ENCODE results near the gene NAPA.
A peak's percentile ranks its signal among the peaks of the same experiment; 100 is the strongest.

The NAPA gene

DNA sequence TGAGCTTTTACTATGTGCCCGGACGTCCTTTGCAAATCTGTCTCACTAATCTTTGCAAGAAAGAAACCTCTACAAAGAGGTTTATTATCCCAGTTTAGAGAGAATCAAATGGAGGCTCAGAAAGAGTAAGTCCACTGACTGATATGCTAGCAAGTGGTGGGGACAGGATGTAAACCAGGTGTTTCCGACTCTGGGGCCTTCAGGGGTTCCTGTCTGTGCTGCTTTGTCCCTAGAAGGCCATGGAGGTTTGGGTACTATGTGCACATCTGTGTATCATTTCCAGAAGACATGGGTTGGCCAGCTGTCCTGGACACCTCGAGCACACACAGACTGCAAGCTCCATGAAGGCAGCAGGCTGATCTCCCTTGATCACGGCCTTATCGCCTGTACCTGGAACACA, 29.7 kb downstream of the NAPA start:
- no peak for DNase-seq

DNA sequence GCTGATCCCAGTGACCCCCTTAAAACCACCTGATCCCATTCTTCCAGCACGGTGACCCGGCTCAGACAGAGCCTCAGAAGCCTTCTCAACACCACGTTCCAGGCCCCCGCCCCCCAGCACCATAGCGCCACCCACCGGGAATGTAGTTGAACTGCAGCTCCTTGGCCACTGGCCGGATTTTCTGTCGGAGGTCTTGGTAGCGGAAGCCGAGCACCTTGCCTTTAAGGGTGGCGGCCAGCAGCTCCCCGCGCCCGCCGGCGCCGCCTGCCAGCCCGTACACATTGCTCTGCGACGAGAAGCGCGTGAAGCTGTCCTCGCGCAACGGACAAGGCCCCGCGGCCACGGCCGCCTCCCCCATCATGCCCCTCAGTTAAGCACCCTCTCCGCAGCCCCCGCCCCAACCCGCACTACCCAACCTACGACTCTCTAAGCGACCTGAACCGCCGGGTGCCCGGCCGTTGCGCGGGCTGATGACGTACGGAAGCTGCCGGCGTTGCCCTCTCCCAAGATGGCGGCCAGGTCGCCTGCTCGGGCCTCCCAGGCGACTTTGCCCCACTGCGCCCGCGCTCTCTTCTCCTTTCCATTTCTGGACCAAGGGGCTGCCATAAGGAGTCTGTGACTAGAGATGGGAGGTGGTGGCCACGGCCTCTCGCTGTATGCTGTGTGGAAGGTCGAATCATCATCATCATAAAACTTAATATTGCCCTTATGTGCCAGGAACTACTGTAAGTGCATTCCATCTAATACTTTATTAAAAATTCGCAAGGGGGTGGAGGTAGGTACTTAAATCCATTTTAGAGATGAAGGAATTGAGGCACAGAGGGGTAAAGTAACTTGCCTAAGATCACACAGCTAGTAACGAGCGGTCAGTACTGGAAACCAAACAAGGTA, 30.8 kb downstream of the NAPA start, which contains the start of gene KPTN:
Gene KPTN (minus strand): TSS at position 420 of the 891 bp plus-strand sequence. CDS start 59 bp downstream, at position 361.
- DNase-seq: peak; percentile 85

DNA sequence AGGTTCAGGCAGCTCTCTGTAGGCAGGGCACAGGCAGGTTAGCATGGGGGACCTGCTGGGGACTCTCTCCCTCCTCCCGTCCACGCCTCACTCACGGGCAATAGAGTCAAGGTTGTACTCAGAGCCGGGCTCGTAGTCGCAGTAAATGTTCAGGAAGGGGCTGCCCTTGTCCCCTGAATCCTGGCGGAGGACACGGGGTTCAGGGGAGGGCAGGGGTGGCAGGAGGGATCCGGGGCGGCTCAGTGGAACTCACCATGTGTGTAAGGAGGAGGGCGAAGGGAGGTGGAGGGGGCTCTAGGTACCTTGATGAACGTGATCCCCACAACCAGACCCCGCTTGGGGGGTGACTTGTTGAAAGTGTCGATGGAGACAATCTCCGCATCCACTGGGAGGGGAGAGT, 31.7 kb downstream of the NAPA start:
- no peak for DNase-seq

DNA sequence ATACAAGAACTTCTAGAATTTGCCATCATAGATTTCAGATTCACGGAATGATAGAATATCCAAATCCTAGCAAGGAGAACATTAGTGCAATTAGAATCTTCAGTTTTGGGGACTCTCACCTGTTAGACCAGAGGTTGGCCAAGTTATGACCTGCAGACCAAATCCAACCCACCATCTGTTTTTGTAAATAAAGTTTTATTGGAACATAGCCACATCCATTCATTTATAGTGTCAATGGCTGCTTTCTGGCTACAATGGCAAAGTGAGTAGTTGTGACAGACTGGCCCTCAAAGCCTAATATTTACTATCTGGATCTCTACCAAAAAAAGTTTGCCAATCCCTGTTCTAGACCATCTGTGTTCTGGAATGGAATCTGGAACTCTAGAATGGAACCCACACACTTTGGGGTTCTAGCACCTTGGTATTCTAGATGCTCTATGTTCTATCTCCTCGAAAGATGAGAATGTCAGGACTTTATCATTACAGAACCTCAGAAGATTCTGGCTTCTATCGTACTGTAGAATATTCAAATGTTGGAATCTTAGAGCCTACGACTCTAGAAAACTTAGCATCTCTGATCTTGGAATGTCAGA, 33.3 kb downstream of the NAPA start:
- DNase-seq: no peak

GRCh38 chr19:47480658-47481057, 34.2 kb downstream of the NAPA start:
- DNase-seq: no peak

DNA sequence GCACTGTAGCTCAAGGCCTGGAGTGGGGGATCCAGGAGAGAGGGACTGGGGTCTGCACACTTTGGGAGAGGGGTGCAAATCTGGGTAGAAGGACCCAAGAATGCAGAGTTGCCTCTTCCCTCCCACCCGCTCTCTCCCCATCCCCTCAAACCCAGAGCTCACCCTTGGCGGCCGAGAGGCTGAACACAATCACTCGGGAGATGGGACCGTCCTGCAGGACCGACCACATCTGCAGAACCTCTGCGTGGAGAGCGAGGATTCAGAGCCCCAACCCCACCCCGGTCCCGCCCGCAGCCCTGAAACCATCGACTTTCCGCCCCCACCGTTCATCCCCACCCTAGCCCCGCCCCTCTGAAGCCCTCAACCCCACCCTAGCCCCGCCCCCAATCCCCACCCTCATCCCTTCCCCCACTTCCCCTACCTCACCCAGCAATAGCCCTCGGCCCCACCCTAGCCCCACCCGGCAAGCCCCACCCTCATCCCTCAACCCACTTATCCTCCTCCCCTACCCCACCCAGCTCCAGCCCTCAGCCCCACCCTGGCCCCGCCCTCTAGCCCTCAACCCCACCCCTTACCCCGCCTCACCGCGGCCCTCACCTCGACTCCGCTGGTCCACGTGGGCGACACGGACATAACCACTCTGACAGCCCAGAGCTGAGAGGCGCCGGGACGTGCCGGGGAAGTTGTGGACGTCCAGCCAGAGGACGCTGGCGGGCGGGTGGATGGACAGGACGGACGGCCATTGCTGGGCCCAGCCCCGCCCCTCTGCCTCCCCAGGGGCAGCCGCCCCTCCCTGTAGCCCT, 35.0 kb downstream of the NAPA start:
- no peak for DNase-seq

DNA sequence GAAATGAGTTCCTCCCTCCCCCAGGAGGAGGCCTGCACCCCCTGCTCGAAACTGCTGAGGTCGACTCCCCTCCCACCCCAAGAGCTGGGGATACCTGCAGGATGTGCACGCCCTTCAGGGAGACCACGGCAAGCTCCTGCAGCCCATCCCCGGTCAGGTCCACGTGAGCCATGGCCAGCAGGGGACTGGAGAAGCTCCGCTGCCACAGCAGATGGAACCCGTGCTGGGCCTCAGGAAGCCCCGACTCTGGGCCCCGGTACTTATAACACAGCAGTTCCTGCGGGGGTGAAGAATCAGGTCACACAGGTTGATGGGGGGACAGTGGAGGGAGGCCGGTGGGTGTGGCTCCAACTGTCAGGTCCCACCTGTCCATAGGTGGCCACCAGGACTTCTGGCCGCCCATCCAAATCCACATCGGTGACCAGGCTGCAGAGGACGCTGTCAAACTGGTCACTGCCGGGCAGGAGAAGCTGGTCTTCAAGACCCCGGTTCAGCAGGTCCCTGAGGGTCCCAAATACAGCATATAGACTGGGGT, 38.4 kb downstream of the NAPA start:
- no peak for DNase-seq

- DNase-seq: no peak
Observed at GRCh38 chr19:47475465-47475864, 39.4 kb downstream of the NAPA start.

DNA sequence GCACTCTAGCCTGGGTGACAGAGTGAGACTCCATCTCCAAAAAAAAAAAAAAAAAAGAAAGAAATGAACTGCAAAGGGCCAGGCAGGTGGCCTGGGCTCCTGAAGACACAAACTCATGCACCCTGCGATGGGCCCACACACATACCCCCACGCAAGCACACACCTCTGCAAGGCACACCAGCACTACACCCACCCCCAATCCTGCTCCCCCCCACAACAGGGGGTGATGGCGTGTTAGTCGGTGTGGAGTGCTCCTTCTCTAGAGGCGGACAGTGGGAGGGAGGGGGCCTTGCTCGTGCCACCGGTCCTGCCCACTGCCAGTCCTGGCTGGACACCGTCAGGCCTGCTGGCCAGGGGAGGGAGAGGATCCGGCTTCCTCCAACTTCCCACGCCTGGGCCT, 41.5 kb downstream of the NAPA start:
- no peak for DNase-seq

DNA sequence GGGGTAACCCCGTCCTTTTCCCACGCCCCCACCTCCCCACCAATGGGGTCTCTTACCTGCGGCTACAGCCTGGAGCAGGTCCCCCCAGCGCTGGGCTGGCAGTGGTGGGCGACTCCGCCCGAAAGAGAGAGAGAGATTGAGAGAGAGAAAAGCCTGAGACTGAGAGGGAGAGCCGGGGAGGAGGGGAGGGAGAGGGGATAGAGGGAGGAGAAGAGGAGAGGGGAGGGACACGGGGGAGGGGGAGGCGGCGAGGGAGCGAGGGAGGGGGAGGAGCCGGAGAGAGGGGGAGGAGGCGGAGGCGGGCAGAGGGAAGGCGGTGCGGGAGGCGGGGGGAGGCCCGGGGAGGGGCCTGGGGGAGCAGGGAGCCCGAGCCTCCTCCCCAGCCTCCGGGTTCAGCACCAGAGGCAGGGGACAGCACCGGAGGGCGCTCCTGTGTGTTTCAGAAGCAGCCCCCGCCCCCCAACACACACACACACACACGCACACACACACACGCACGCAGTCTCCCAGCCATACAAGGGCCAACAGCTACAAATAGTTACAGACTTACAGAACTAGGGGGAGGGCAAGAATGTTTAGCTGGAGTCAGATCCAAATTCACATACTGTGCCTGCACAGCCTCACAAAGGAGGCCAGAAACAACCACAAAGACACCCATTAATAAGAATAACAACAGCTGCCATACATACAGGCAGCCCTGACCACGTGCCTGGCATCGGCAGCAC, 43.0 kb downstream of the NAPA start, which contains the start of gene SLC8A2:
Gene SLC8A2 (minus strand): TSS at position 161 of the 725 bp plus-strand sequence. CDS start 5,490 bp downstream, outside the sequence.
- DNase-seq: peak; percentile 63

- no peak for DNase-seq
Observed at GRCh38 chr19:47471381-47471732, 43.5 kb downstream of the NAPA start.

- DNase-seq: no peak
Observed at GRCh38 chr19:47470447-47471195, 44.2 kb downstream of the NAPA start.

GRCh38 chr19:47469719-47470118, 45.1 kb downstream of the NAPA start:
- DNase-seq: no peak

DNA sequence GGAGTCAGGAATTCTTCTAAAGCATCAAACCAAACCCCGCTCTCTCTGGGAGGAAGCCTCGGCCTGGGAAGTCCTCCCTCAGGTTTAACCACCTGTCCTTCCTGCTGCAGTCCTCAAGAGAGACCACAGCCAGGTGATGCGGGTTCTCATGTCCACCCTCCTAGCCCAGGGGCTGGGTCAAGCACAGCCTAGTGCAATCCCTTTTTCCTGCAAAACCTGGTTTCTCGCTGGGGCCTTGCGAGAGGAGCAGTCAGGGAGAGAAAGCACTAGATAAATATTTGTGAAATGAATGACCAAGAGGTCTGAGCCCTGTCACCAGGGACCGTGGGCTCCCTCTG, 45.5 kb downstream of the NAPA start:
- no peak for DNase-seq

DNA sequence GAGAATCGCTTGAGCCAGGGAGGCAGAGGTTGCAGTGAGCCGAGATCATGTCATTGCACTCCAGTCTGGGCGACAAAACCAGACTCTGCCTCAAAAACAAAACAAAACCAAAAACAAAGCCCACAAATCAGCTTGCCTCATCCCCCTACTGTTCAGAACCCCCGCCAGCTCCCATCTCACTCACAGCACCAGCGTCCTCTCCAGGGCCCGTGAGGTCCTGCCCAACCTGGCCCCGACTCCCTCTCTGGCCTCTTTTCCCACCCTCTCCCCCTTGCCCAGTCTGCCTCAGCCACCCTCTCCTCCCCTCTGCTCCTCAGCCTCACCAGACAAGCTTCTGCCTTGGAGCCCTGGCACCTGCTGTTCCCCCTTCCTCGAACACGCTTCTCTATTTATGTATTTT, 46.9 kb downstream of the NAPA start:
- DNase-seq: no peak

GRCh38 chr19:47465957-47466356, 48.9 kb downstream of the NAPA start:
- DNase-seq: no peak

DNA sequence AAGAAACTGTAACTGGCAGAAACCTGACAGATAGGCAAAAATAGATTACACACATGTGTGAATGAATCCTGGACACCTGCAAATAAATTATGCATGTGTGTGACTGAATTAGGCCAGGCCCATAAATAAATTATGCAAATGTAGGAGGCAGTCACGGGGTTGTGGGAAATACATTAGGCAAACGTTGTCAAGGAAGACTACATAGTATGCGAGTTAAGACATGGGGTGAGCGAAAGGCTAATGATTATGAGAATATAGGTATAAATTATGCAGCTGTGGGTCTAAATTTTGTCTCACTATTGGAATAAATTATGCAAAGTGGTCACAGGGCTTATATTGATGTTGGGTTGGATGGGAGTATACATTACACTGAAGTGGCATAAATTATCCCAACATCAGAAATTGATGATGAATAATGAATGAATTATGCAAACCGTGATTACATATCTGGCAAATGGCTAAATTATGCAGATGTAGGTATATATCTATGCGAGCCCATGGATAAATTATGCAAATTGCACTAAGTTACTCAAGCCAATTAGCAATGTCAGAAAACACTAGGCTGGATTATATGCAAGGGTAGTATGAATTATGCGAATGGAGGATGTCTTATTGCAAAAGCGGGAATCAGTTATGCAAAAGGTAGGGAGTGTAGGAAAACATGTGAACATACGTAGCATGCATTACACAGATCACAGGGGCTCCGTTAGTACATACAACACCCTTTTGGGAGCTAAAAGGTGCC, 50.0 kb downstream of the NAPA start:
- DNase-seq: no peak

DNA sequence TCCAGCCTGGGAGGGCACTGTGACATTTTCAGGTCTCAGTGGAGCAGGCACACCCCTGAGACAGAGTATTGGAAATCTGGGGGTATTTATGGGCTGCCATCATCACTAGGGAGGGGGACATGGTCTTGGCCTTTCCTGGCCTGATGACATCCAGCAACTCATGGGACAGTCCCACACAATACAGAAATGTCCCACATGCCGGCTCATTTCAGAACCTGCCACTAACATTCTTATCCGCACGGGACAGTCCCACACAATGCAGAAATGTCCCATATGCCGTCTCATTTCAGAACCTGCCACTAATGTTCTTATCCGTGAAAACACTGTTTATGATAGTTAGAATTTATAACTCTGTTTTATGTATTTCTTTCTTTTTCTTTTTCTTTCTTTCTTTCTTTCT, 53.0 kb downstream of the NAPA start:
- DNase-seq: no peak

- DNase-seq: no peak
Observed at GRCh38 chr19:47459477-47459876, 55.4 kb downstream of the NAPA start.

- DNase-seq: no peak
Observed at GRCh38 chr19:47458672-47459071, 56.2 kb downstream of the NAPA start.
